ELR (cell line): ENCODE measurements around the gene HSD17B4.
"Not testable (repeated sequence)": the region's sequence is repeated elsewhere in the genome, so short reads cannot be mapped to it uniquely, and the experiment has no call there.

Source experiments
- DNase-seq: peaks from one replicate; pipeline ENCODE4 v3.0.0-alpha.2; 2015; ENCODE audit warnings: low read depth

The HSD17B4 gene

DNA sequence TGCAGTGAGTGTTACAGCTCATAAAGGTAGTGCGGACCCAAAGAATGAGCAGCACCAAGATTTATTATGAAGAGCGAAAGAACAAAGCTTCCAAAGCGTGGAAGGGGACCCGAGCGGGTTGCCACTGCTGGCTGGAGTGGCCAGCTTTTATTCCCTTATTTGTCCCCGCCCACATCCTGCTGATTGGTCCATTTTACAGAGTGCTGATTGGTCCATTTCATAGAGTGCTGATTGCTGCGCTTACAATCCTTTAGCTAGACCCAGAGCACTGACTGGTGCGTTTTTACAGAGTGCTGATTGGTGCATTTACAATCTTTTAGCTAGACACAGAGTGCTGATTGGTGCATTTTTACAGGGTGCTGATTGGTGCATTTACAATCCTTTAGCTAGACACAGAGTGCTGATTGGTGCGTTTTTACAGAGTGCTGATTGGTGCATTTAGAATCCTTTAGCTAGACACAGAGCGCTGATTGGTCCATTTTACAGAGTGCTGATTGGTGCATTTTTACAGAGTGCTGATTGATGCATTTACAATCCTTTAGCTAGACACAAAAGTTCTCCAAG lies 19.5 kb upstream of the HSD17B4 start:
- DNase-seq: not testable (repeated sequence)

DNA sequence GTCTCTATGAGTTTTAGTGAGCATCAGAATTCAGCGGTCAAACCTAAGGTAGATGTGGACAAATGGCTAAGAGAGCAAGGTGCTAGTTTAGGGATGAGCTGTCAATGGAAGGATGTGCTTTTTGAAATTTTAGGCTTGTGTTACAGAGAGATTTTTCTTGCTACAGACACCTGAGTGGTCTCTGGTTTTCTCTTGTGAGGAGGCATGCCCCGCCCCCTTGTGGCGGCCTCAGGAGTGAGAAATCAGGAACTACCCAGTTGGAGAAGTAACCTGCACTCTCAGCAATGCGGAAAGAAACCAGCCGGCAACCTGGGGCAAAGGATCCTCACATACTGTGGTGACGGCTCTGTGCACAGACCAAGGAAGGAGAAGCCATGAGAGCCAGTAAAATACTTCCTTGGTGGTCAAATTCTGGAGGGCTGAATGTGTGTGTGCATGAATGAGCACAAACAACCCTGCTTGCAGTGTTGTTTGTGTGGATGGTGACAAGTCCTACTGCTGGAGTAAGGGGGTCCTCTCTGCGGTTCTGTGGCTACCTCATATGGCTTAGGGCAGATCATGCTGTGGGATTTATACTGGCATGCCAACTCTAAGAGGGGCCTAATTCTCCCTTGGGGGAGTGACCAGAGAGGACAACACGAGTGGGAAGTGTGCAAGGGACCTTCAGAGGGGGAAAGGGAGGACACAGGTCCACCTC lies 16.7 kb upstream of the HSD17B4 start:
- DNase-seq: peak; percentile 61

DNA sequence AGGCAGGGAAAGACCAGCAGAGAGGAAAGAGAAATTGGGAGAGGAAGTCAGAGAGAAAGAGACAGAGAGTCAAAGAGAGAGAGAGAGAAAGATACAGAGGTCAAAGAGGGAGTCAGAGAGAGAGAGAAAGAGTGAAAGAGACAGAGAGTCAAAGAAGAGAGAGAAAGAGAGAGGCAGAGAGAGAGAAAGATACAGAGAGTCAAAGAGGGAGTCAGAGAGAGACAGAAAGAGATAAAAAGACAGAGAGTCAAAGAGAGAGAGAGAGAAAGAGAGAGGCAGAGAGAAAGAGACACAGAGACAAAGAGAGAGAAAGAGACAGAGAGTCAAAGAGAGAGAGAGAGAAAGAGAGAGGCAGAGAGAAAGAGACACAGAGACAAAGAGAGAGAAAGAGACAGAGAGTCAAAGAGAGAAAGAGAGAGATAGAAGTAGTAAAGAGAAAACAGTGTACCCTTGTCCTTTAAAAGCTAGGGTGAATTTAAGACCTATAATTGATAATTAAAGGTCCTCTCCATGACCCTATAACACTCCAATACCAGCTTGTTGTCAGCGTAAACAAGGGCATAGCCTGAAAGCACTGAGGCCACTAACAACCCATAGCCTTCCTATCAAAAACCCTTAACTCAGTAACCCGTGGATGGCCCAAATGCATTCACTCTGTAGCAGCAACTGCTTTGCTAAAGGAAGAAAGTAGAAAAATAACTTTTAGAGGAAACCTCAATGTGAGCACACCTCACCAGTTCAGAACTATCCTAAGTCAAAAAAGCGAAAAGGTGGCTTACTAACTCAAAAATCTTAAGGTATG lies 14.3 kb upstream of the HSD17B4 start:
- not testable (repeated sequence) for DNase-seq

DNA sequence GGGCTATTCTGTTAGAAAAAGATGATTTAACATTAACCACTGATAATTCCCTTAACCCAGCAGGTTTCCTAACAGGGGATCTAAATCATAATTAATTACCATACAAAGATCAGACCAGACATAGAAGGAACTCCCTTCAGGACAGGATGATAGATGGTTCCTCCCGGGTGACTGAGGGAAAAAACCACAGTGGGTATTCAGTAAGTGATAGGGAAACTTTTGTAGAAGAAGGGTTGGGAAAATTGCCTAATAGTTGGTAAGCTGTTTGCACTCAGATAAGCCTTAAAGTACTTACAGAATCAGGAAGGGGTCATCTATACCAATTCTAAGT lies 13.7 kb upstream of the HSD17B4 start:
- not testable (repeated sequence) for DNase-seq

DNA sequence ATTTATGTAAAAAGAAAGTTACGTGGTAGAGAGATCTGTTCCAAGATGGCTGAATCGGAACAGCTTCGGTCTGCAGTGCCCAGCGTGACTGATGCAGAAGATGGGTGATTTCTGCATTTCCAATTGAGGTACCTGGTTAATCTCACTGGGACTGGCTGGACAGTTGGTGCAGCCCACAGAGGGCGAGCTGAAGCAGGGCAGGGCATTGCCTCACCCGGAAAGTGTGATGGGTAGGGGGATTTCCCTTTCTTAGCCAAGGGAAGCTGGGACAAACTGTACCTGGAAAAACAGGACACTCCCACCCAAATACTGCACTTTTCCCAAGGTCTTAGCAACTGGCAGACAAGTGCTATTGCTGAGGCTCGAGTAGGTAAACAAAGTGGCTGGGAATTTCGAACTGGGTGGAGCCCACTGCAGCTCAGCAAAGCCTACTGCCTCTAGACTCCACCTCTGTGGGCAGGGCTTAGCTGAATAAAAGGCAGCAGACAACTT lies 13.1 kb upstream of the HSD17B4 start:
- no peak for DNase-seq

DNA sequence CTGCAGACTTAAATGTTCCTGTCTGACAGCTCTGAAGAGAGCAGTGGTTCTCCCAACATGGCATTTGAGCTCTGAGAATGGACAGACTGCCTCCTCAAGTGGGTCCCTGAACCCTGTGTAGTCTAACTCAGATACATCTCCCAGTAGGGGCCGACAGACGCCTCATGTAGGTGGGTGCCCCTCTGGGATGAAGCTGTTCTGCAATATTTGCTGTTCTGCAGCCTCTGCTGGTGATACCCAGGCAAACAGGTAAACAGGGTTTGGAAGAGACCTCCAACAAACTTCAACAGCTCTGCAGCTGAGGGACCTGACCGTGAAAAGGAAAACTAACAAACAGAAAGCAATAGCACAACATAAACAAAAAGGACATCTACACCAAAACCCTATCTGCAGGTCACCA lies 12.7 kb upstream of the HSD17B4 start:
- not testable (repeated sequence) for DNase-seq

DNA sequence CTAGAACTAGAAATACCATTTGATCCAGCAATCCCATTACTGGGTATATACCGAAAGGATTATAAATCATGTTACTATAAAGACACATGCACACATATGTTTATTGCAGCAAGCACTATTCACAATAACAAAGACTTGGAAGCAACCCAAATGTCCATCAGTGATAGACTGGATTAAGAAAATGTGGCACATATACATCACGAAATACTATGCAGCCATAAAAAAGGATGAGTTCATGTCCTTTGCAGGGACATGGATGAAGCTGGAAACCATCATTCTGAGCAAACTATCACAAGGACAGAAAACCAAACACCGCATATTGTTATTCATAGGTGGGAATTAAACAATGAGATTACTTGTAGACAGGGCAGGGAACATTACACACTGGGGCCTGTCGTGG lies 7.7 kb upstream of the HSD17B4 start:
- DNase-seq: not testable (repeated sequence)

DNA sequence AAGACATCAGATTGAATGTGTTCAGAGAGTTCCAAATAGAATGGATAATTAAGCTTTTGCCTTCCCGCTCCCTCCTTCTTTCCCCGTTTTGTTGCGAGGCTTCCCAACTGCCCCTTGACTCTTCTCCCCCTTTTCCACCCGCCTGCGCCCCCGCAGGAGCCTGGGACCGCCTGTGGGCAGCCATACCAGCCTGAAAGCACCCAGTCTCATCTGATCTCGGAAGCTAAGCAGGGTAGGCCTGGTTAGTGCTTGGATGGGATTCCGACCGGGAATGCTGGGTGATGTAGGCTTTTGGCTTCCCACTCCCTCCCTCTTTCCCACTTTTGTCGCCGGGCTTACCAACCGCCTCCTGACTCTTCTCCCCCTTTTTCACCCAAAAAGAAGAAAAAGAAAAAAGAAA lies 6.8 kb upstream of the HSD17B4 start:
- DNase-seq: no peak

DNA sequence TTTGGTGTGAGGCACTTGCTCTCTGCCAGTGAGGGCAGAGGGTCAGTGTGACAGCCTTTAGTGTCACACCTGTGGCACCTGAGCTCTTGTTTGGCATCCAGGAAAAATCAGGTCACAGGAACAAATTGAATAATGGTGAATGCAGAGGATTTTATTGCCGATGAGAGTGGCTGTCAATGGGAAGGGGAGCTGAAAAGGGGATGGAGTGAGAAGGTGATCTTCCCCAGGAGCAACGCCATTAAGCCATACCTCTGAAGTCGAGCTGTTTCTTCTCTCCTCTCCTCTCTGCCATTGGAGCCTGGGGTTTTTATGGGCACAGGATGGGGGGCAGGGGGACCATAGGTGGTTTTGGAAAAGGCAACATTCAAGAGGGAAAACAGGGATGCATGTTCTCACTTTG lies 2.4 kb upstream of the HSD17B4 start:
- no peak for DNase-seq

DNA sequence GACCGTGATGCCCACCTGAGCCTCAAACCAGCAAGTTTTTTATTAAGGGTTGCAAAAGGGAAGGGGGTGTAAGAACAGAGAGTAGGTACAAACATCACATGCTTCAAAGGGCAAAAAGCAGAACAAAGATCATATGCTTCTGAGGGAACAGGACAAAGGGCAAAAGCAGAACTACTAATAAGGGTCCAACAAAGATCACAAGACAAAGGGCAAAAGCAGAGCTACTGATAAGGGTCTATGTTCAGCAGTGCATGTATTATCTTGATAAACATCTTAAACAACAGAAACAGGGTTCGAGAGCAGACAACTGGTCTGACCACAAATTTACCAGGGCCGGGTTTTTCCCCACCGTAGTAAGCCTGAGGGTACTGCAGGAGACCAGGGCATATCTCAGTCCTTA lies 1.7 kb upstream of the HSD17B4 start:
- DNase-seq: not testable (repeated sequence)

DNA sequence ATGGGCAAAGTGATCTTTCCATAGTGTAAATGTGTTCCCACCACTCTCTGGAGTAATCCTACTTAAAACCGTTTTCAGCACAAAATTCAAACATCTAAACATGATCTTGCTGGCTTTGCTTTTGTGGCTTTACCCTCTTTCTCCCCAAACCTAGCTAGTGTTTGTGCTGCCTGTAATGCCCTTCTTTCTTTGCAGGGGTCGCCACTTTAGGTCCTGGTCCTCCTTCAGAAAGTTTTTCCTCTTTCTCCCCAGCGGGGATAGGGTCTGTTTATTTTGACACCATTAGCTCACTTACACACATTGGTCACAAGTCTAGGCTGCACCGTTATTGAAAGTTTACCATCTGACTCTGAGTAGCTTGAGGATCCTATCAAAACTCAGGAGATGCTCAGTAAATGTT lies 736 bp upstream of the HSD17B4 start:
- no peak for DNase-seq

DNA sequence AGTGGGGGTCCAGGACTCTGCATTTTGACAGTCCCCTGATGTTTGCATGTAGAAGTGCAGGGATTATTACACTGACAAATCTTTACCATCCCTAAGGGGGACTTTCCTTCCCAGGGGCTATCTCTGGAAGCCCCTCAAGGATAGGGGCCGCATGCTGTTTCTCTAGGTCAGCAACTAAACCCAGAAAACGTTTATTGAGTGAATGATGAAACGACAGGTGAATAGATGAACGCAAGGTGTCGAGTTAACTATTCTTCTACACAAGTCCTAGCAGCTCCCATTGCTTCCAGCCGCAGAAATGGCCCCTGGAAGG lies 281 bp upstream of the HSD17B4 start:
- no peak for DNase-seq

DNA sequence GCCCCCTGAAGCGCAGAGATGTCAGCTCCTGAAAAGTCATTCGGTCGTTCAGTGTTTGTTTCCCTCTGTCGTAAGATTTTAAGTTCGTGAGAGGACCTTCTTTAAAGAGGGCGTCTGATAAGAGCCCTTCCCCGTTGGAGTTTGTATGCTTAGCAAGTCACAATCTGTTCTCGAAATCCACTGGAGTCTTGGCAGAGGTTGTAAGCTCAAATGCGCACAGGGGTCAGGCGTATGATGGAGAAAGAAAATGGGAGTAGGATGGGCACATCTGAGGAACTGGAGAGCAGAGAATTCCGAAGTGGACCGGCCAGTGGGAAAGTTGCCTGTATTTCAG lies 710 bp downstream of the HSD17B4 start:
- peak; percentile 30 for DNase-seq

DNA sequence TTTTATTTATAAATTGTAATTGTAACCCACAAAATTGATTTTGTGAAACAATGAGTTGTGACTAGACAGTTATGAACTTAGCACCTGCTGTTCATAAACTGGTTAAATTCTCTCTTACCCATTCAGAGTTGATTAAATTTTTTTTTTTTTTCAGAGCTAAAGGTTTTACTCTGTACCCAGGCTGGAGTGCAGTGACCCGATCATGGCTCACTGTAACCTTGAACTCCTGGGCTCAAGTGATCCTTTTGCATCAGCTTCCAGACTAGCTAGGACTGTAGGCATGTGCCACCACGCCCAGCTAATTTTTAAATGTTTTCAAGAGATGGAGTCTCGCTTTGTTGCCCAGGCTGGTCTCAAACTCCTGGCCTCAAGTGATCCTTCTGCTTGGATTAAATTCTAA lies 1.9 kb downstream of the HSD17B4 start:
- no peak for DNase-seq

DNA sequence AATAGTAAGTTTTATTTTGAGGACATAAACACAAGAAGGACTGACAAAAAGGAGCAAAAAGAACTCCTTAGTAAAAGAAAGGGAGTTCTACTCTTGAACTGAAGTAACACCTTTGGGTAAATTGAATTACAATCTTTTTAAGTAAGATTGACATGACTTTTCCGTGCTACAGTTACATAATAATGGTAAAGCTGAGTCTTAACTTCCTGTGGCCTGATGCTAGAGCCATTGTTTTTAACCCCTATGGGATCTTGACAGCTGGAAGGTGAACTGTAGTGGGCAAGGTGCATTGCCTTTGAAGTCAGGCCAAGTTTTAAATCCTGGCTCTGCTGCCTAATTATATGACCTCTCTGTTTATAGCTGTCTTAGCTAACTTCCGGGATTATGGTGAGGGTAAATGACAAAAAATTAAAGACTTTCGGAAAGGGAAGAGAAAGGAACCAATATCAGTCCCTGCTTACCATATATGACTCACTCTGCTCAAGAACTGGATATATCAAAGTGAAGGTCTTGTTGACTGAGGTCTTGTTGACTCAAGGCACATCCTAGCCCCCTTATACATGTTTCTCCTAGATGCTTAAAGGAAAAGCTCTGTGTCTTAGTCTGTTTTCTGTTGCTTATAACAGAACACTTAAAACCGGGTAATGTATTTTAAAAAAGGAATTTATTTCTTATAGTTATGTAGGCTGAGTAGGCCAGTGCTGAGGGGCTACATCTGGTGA lies 6.8 kb downstream of the HSD17B4 start:
- DNase-seq: no peak

DNA sequence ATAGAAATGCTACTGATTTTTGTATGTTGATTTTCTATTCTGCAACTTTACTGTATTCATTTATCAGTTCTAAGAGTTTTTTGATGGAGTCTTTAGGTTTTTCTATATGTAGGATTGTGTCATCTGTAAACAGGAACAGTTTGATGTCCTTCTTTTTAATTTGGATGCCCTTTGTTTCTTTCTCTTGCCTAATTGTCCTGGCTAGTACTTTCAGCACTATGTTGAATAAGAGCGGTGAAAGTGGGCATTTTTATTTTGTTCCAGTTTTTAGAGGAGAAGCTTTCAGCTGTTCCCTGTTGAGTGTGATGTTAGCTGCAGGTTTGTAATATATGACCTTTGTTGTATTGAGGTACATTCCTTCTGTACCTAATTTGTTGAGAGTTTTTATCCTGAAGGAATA lies 13.3 kb downstream of the HSD17B4 start:
- no peak for DNase-seq

DNA sequence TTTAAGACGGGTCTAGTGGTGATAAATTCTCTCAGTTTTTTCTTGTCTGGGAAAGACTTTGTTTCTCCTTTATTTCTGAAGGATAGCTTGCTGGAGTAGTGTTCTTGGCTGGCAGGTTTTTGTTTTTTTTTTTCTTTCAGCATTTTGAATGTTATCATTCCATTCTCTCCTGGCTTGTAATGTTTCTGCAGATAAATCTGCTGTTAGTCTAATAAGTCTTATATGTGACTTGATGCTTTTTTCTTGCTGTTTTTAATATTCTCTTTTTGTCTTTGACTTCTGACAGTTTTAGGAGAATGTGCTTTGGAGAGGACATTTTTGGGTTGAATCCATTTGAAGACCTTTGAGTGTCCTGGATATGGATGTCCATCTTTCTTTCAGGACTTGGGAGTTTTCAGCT lies 16.0 kb downstream of the HSD17B4 start:
- DNase-seq: no peak

DNA sequence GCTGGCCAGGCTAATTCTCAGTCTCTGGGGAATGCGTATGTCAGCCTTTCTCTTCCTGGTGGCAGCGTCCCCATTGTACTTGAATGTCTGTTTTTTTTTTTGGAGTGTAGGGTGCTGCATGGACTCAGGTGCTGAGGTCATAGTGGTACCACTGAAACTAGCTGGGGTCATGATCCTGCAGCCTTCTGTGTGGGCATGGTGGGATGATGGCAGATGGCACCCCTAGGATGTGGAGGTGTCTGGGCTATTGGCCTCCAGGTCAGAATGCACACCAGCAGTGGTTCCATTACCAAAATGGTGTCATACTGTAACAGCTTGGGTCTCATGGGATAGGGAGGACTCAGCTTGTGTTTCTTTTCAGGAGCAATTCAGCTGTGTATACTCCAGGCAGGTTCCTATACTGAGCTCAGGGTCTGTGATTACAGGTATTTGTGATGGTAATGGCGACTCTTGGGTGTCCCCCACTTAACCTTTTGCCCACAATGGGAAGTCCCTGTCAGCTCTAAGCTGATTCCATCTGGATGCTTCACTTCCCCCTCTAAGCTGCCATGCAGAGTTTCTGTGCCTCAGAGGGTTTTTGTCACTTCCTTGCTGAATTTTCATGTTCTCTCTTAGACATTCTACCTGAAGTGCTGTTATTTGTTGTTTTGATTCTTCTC lies 17.9 kb downstream of the HSD17B4 start:
- peak; percentile 2 for DNase-seq

DNA sequence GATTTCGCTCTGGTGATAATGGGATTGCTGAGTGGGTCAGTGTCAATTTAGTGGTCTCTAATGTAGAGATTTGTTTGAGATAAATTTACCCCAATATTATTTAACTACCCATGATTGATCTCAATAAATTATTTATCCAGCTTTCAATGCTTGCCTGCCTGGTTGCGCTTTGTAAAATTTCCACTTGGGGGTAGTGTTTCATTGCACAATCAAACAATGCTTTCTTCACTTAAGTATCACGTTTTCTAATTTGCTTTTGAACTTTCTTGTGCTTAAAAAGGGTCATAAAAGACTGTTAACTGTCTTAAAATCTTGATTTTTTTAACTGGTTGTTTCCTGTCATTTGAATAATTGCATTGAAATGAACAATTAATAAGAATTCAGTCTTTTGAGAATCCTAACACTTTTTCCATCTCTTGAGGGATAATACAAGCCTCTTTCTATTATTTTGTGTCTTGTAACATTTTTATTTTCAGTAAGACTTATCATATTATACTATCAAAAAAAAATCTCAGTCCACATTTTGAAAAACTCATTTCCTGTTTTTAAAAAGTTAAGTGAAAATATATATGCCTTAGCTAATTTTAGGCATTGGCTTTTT lies 18.7 kb downstream of the HSD17B4 start:
- DNase-seq: peak; percentile 55

DNA sequence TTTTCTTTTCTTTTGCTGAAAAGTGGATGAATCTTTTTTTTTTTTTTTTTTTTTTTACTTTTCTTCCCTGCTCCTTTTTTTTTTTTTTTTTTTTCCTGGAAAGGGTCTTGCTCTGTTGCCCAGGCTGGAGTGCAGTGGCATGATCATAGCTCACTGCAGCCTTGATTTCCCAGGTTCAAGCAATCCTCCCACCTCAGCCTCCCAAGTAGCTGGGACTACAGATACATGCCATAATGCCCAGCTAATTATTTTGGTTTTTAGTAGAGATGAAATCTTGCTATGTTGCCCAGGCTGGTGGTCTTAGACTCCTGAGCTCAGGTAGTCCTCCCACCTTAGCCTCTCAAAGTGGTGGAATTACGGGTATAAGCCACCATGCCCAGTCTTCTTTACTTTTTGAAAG lies 20.9 kb downstream of the HSD17B4 start:
- DNase-seq: no peak

DNA sequence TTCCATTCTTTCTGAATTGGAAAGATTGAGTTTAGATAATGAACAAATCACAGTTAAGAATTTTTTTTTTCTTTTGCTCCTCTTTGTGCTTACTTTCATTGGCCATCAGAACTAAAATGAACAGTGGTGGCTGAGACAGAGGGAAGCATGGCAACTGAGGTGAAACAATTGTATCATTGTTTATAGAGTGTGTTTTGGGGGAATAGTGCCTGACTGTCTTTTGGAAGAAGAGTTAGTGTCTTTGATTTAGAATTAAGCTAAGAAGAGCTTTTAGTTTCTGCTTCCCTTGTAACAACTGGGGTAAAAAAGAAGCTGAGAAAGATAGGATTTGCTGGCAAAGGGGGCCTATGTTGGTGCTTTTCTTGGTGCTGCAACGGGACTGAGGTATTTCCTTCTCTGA lies 24.0 kb downstream of the HSD17B4 start:
- DNase-seq: no peak

DNA sequence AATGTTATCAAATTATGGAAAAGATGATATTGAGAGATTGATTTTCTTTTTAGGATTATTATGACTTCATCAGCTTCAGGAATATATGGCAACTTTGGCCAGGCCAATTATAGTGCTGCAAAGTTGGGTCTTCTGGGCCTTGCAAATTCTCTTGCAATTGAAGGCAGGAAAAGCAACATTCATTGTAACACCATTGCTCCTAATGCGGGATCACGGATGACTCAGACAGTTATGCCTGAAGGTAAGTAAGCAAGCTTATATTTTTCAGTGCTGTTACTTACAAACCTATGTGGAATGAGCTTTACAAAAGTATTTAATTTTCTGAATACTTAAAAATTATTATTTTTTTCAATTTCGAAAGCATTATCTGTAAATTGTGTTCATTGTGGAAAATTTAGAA lies 26.5 kb downstream of the HSD17B4 start:
- DNase-seq: peak; percentile 42
